Measurements from ENCODE around the gene CCNT1.

Gene CCNT1

DNA sequence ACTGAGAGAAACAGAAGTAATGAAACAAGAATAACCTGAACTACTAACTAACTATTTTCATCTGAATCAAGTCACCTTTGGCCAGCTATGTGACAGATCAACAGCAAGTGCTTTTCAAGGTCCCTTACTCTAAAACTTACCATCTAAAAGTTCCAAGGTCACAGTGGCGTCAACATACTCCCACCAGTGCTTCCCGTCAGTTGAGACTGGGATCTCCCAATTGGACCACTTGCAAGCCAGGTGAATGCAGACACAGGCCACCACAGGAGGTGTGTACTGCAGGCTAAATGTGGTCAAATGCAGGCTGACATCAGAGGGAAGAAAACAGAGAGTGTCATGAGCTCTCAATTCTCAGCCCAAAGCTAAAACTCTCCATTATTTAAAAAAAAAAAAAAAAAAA, 20.6 kb downstream of the CCNT1 start:
- Histone ChIP-seq H3K27ac (ENCODE audit: low read length) (no peak overlapping the region), H3K79me2 (ENCODE audit: low read length) (peaks cover 28% of the 10 kb centered on the region), H4K20me1 (ENCODE audit: insufficient read depth, low read length) (no peaks in the 10 kb centered on the region), H3K4me1 (ENCODE audit: low read length) (no peaks in the 10 kb centered on the region), H2AFZ (ENCODE audit: low read depth, low read length) (no peak overlapping the region), H3K27me3 (ENCODE audit: low read depth, low read length) (no peaks in the 10 kb centered on the region), H3K4me3 (ENCODE audit: low read length) (no peak overlapping the region), H3K9me3 (ENCODE audit: insufficient read depth, low read length) (no peaks in the 10 kb centered on the region), H3K4me2 (ENCODE audit: low read length) (no peak overlapping the region), H3K9ac (ENCODE audit: low read length) (no peak overlapping the region), H3K36me3 (replicated peaks; ENCODE audit: low read depth, low read length) (peaks cover 49% of the 10 kb centered on the region)
- TF ChIP-seq EZH2phosphoT487 (IDR thresholded peaks at IDR 0.05; ENCODE audit: low read depth): no peak
- TF ChIP-seq, protein P1, sequence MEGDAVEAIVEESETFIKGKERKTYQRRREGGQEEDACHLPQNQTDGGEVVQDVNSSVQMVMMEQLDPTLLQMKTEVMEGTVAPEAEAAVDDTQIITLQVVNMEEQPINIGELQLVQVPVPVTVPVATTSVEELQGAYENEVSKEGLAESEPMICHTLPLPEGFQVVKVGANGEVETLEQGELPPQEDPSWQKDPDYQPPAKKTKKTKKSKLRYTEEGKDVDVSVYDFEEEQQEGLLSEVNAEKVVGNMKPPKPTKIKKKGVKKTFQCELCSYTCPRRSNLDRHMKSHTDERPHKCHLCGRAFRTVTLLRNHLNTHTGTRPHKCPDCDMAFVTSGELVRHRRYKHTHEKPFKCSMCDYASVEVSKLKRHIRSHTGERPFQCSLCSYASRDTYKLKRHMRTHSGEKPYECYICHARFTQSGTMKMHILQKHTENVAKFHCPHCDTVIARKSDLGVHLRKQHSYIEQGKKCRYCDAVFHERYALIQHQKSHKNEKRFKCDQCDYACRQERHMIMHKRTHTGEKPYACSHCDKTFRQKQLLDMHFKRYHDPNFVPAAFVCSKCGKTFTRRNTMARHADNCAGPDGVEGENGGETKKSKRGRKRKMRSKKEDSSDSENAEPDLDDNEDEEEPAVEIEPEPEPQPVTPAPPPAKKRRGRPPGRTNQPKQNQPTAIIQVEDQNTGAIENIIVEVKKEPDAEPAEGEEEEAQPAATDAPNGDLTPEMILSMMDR (IDR thresholded peaks at IDR 0.05; ENCODE audit: low read depth, low read length): no peak

DNA sequence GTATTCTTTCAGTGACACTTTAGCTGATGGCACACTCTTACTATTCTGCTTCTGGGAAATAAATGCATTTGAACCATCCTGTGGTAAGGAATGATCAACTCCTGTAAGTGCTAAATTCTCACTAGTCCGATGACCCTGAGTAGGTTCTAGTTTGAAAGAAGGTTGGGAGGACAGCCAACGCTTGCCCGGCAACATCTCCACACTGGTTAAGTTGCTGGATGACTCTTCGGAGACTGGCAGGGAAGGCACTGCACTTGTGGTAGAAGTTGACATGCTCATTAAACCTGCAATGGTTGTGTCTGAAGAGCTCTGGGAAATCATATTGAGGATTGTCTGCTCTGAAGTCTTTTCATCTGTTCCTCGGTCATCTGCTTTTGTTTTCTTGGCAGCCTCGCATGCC, 22.5 kb downstream of the CCNT1 start:
- Histone ChIP-seq H3K4me3 (ENCODE audit: low read length) (no peak overlapping the region), H3K79me2 (ENCODE audit: low read length) (peaks cover 37% of the 10 kb centered on the region), H4K20me1 (ENCODE audit: insufficient read depth, low read length) (no peaks in the 10 kb centered on the region), H3K4me2 (ENCODE audit: low read length) (no peak overlapping the region), H3K36me3 (replicated peaks; ENCODE audit: low read depth, low read length) (peaks cover 50% of the 10 kb centered on the region), H3K27ac (ENCODE audit: low read length) (no peak overlapping the region), H3K4me1 (ENCODE audit: low read length) (no peaks in the 10 kb centered on the region), H3K27me3 (ENCODE audit: low read depth, low read length) (no peaks in the 10 kb centered on the region), H2AFZ (ENCODE audit: low read depth, low read length) (no peak overlapping the region), H3K9me3 (ENCODE audit: insufficient read depth, low read length) (no peaks in the 10 kb centered on the region), H3K9ac (ENCODE audit: low read length) (no peak overlapping the region)
- TF ChIP-seq, protein P1 (IDR thresholded peaks at IDR 0.05; ENCODE audit: low read depth, low read length): no peak
- no peak for TF ChIP-seq EZH2phosphoT487 (IDR thresholded peaks at IDR 0.05; ENCODE audit: low read depth)

DNA sequence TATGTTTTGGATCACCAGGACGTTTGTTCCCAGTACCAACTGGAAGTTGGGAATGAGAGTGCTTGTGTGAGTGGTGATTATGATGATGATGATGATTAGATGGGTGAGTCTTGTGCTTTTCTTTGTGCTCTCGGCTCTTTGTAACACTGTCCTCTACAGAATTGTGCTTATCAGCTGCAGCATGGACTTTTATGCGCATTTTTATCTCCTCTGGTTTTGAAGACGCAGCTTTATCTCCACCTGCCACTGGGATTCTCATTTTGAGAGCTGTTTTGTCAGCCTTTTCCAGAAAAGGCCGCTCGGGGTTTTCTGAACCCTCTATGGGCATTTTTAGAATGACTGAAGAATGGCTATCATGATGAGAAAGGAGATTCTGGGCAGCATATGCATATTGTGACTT, 22.9 kb downstream of the CCNT1 start:
- no peak for TF ChIP-seq EZH2phosphoT487 (IDR thresholded peaks at IDR 0.05; ENCODE audit: low read depth)
- TF ChIP-seq, protein P1 (IDR thresholded peaks at IDR 0.05; ENCODE audit: low read depth, low read length): no peak
- H3K4me3 ChIP-seq (ENCODE audit: low read length): no peak overlapping the region
- H3K79me2 ChIP-seq (ENCODE audit: low read length): peaks cover 37% of the 10 kb centered on the region
- H3K27me3 ChIP-seq (ENCODE audit: low read depth, low read length): no peaks in the 10 kb centered on the region
- no peak overlapping the region for H3K9ac ChIP-seq (ENCODE audit: low read length)
- H4K20me1 ChIP-seq (ENCODE audit: insufficient read depth, low read length): no peaks in the 10 kb centered on the region
- H3K27ac ChIP-seq (ENCODE audit: low read length): no peak overlapping the region
- no peak overlapping the region for H3K4me2 ChIP-seq (ENCODE audit: low read length)
- no peaks in the 10 kb centered on the region for H3K4me1 ChIP-seq (ENCODE audit: low read length)
- no peak overlapping the region for H2AFZ ChIP-seq (ENCODE audit: low read depth, low read length)
- H3K9me3 ChIP-seq (ENCODE audit: insufficient read depth, low read length): no peaks in the 10 kb centered on the region
- peaks cover 50% of the 10 kb centered on the region for H3K36me3 ChIP-seq (replicated peaks; ENCODE audit: low read depth, low read length)

DNA sequence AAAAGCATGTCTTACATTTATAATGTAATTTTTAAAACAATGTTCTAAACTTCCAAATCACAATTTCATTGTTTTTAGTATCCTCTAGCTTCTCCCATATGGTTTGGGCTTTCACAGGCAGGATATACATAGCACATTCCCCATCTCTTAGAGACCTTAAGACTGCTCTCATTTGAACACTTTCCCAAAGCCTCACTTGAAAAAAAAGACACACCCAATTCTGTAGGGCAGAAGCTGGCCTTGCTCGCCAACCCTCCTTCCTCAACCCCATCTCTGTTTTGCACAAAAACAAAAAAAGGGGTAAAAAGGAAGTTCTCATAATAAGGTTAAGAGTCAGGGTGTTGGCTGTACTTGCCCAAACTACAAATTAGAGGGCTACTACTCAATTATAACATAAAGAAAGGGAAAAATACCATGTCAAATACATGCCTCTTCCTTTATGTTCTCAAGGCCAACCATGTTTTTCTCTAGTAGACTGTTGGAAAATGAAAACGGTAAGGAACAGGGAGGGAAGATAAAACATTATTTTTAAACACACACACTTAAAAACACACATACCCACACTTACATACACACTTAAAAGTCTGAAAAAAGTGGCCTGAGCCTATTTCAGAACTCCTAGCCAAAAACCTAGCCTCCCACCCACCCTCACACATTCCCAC, 24.6 kb downstream of the CCNT1 start:
- H3K9me3 ChIP-seq (ENCODE audit: insufficient read depth, low read length): no peaks in the 10 kb centered on the region
- H4K20me1 ChIP-seq (ENCODE audit: insufficient read depth, low read length): no peaks in the 10 kb centered on the region
- H2AFZ ChIP-seq (ENCODE audit: low read depth, low read length): no peak overlapping the region
- no peaks in the 10 kb centered on the region for H3K4me1 ChIP-seq (ENCODE audit: low read length)
- TF ChIP-seq, protein P1 (IDR thresholded peaks at IDR 0.05; ENCODE audit: low read depth, low read length): no peak
- no peak for TF ChIP-seq EZH2phosphoT487 (IDR thresholded peaks at IDR 0.05; ENCODE audit: low read depth)
- no peak overlapping the region for H3K4me3 ChIP-seq (ENCODE audit: low read length)
- no peak overlapping the region for H3K9ac ChIP-seq (ENCODE audit: low read length)
- H3K27me3 ChIP-seq (ENCODE audit: low read depth, low read length): no peaks in the 10 kb centered on the region
- H3K27ac ChIP-seq (ENCODE audit: low read length): no peak overlapping the region
- H3K79me2 ChIP-seq (ENCODE audit: low read length): peaks cover 34% of the 10 kb centered on the region
- peaks cover 46% of the 10 kb centered on the region for H3K36me3 ChIP-seq (replicated peaks; ENCODE audit: low read depth, low read length)
- H3K4me2 ChIP-seq (ENCODE audit: low read length): no peak overlapping the region

Data from OCI-LY3 (cell line).